Left ventricle myocardium superior (tissue), 1 donor: ENCODE results near the gene LUC7L. TPM values are rescaled to one million over a fixed set of nuclear protein-coding genes. Genes with fewer than 3 reads are reported as not detected.
"Not testable (repeated sequence)": the region's sequence is repeated elsewhere in the genome, so short reads cannot be mapped to it uniquely, and the experiment has no call there.

Source experiments
- ATAC-seq: fragments of 200-7000 bp; cut with Tn5 transposase; one replicate; pipeline ENCODE4 v1.9.1; 2020; ENCODE audit warnings: mild to moderate bottlenecking, moderate library complexity
- DNase-seq: peaks from one replicate; pipeline ENCODE4 v3.0.0-alpha.2; 2020
- intact Hi-C: fragments of 100-400 bp; cut with micrococcal nuclease; formaldehyde crosslinking; loops from one replicate; pipeline ENCODE4 v1.11.0; 2022
- total RNA-seq: library from RNA; stranded (reverse); fragmentation: NEBNext Ultra II Directional; extraction: Animal tissue kit (Norgen Biotek cat#: 25700); gene quantifications from one replicate; pipeline ENCODE4 v1.2.1, GENCODE V29; 2021
- donor health status: DM: no; HTN: yes; CAD: no; lungs with severe emphysema.

LUC7L gene
- total RNA-seq, 1 donor from 2014 or later: 25.4 TPM

DNA sequence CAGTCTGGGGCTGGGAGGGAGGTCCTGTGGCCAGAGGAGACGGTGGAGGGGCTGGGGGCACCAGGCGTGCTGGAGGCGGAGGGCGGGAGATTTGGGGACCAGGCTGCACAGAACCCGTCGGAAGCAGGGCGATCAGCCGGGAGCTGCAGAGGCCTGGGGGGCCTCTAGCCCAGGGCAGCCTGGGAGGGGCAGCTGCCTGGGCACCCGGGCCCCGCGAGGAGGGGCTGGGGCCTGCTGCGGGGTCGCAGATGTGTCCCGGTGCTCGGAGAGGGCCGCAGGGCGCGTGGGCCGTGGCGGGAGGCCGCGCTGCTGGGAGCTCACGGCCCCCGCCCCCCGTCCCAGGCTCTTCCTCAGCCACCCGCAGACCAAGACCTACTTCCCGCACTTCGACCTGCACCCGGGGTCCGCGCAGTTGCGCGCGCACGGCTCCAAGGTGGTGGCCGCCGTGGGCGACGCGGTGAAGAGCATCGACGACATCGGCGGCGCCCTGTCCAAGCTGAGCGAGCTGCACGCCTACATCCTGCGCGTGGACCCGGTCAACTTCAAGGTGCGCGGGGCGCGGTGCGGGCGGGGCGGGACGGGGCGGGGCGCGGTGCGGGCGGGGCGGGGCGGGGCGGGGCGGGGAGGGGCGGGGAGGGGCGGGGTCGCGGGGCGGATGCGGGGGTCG is 75.6 kb downstream of the LUC7L start:
- DNase-seq, intact Hi-C loops: not testable (repeated sequence)
- ATAC-seq: peak; percentile 11

DNA sequence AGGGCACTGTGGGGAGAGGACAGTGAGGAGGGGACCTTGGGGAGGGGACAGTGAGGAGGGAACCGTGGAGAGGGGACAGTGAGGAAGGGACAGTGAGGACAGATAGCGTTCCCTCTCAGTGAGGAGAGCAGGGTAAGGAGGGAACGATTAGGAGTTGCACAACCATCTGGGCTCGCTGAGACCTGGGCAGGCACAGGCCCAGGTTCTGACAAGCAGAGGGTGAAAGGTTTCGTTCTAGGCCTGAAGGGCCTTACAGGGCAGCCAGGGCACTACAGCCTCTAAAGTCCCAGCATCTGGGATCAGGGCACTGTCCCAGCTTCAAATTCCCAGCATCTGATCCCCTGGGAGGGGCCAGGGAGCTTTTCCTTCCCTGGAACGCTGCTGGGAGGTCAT is 76.1 kb downstream of the LUC7L start:
- ATAC-seq: peak; percentile 47
- DNase-seq, intact Hi-C loops: not testable (repeated sequence)

DNA sequence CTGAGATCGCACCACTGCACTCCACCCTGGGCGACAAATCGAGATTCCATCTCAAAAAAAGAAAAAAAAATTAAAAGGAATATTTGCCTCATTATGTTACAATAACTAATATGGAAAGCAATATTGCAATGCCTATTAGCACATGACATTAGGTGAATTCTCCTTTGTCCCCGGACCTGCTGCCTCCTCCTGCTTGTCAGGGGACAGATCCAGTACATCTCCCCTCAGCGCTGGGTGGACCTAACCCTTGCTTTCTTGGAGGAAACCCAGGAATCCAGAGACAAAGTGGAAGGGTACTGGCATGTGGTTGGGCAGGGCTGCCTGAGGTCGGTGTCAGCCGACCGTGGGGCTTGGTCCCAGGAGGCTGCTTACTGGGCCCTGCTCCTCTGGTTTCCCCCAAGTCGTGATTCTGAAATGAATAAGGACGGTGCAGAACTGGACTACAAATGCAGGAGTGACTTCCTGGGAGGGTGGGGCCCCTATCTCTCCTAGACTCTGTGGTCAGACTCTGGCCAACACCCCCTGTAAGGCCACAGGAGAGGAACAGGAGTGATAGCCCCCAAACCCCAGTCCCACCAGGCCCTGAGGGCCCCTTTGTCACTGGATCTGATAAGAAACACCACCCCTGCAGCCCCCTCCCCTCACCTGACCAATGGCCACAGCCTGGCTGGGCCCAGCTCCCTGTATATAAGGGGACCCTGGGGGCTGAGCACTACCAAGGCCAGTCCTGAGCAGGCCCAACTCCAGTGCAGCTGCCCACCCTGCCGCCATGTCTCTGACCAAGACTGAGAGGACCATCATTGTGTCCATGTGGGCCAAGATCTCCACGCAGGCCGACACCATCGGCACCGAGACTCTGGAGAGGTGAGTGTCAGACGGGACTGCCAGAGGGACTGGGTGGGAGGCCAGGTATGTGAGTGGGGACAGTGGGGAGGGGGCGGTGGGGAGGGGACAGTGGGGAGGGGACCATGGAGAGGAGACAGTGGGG is 76.8 kb downstream of the LUC7L start, which contains the start of gene HBZ:
Gene HBZ, plus strand, starts transcription at position 504 of the 988 bp plus-strand sequence. Its CDS starts 266 bp downstream, at position 770.
- DNase-seq: no peak
- no peak for ATAC-seq
- intact Hi-C loops: no loop called here

DNA sequence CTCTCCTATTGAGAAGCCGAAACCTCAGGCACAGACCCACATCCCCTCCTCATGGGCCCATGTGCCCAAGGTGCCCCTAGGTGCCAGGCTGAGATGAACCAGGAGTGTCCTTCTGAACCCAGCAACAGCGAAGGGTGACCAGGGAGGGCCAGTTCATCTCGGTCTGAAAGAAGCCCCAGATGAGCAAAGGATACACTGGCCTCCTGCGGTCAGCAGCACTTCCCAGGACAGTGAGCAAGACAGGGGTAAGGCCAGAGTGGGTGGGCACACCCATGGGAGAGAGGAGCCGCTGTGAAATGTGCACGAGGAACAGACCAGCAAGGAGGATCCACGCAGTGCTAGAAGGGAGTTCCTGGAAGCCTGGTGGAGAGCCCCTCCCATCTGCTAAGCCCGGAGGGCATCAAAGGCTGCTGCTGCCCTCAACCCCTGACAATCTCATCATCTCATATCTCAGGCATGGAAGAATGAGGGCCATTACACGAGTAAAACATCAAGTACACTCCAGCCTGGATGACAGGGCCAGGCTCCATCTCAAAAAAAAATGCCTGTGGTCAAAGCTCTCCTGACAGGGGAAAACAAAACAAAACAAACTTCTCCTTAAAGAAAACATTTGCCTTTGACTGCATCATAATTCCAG is 80.1 kb downstream of the LUC7L start:
- ATAC-seq (no peak), DNase-seq (no peak)
- intact Hi-C loops: no loop called here

DNA sequence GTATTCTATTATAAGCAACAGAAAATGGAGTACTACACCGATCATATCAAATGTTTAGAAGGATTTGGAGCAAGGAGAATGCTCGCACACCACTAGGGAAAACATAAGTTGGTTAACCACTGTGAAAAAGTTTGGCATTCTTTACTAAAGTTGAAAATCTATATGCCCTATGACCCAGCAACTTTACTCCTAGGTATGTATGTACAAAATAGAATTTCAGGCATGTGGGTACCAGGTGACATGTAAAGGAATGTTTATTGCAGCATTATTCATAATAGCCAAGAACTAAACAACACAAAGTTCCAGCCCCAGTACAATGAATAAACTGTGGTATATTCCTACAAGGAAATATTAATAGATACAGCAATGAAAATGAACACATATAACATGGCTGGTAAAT is 82.6 kb downstream of the LUC7L start:
- no peak for ATAC-seq
- intact Hi-C loops: no loop called here

DNA sequence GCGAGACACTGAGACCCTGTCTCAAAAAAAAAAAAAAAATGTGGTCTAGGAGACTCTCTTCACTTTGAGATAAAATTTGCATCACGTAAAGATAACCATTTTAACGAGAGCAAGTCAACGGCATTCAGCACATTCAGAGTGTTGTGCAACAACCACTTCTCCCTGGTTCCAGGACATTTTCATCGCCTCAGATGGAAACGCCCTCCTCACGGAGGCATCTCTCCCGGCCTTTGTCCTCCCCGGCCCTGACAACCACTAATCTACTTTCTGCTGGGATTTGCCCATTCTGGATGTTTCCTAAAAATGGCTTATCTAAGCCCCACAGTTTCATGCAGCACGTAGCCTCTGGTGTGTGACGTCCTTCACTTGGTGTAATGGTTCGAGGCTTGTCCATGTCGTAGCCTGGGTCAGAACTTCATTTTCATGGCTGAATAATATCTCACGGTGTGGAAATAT is 84.4 kb downstream of the LUC7L start:
- no peak for DNase-seq
- intact Hi-C loops: no loop called here

More for the DNA sequence above, 82.6 kb downstream of the LUC7L start:
- no peak for DNase-seq

DNA sequence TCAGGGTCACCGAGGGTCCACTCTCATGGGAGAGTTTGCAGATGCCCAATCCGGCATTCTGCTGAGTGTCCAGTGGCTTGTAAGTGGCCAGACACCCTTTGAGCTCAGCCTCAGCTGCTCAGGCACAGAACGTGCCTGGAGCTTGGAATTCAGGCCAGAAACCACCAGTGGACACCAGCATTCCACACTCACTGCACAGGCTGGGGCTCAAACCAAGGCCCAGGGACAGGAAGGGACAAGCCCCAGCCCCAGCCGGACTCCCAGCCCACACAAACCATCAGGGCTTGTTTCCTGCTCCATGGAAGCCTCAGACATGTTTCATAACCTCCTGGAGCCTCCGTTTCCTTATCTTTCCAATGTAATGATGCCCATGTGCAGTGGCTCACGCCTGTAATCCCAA is 85.8 kb downstream of the LUC7L start:
- no peak for ATAC-seq
- intact Hi-C loops: no loop called here
- DNase-seq: no peak

More for the DNA sequence above, 84.4 kb downstream of the LUC7L start:
- no peak for ATAC-seq

DNA sequence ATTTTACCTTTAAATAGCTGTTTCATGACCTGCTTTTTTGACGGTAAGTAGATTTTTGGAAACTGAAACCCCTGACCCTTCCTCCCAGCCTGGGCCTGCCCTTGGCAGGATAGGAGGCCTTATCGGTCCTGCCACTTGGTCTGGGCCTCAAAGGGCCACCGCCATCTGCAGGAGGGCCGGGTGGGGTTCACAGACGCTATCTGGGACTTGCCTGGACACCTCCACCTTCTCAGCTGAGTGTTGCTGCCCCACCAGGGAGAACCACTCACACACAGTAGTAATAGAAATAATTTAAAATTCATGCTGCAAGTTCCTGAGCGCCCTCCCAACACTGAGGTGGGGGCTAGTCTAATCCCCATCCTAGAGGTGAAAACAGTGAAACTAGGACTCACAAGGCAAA is 86.2 kb downstream of the LUC7L start:
- DNase-seq (no peak), ATAC-seq (no peak)
- intact Hi-C loops: no loop called here

DNA sequence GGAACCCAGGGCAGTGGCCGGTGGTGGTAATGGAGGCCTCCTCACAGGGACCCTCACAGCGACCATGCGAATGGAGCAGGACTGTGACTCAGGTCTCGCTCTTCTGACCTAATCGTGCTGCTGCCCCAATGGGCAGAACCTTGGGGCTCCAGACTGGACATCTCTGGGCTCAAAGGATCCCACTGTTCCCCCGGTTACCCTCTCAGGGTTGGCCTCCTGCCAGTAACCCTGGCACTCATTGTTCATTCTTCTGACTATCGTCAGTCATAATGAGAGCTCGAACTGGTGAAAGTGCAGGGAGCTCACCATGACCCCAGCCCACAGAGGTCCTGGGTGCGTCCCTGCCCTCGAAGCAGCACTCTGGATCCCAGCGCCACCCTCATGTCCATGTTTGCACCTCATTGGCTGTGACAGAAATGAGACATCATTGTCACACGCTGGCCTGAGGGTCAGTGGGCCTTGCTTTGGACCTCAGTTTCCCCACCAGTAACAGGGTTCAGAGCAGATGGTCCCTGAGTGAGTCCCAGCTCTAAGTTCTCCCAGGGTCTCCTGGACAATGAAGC is 86.8 kb downstream of the LUC7L start:
- ATAC-seq (no peak), DNase-seq (no peak)
- intact Hi-C loops: no loop called here

DNA sequence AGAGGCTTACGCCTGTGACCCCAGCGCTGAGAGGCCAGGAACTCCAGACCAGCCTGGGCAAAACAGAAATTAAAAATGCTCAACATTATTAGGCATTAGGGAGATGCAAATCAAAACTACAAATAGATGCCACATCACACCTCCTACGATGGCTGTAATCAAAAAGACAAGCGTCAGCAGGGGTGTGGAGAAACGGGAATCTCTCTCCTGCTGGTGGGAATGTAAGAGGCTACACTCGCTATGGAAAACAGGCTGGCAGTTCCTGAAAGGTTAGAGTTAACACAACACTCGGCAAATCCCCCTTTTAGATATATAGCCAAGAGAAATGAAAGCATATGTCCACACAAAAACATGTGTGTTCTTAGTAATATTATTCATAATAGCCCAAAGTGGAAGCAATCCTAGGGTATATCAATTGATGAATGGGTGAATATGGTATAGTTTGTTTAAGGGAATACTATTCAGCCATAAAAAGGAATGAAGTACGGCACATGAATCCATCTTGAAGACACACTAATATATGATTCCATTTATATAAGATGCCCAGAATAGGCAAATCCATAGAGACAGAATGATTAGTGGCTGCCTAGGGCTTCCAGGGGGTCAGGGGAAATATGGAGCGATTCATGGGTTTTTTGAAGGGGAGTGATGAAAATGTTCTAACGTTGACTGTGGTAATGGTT is 88.9 kb downstream of the LUC7L start:
- intact Hi-C loops: no loop called here
- ATAC-seq (no peak), DNase-seq (no peak)

Other genes with a start within 250 kb of the LUC7L start
- gene POLR3K, start 175.8 kb downstream of the LUC7L start, total RNA-seq: 12.9 TPM
- 72.8 TPM for gene SNRNP25, start 175.6 kb downstream of the LUC7L start, total RNA-seq
- 20.0 TPM for gene RHBDF1, start 156.8 kb downstream of the LUC7L start, total RNA-seq
- gene MPG, start 151.2 kb downstream of the LUC7L start, total RNA-seq: 31.2 TPM
- 21.7 TPM for gene NPRL3, start 90.8 kb downstream of the LUC7L start, total RNA-seq
- gene HBZ, start 76.8 kb downstream of the LUC7L start, total RNA-seq: not detected
- not detected for gene HBM, start 63.5 kb downstream of the LUC7L start, total RNA-seq
- 37.2 TPM for gene HBA2, start 56.6 kb downstream of the LUC7L start, total RNA-seq
- 48.9 TPM for gene HBA1, start 52.8 kb downstream of the LUC7L start, total RNA-seq
- gene HBQ1, start 49.0 kb downstream of the LUC7L start, total RNA-seq: not detected
- gene FAM234A, start 5.4 kb upstream of the LUC7L start, total RNA-seq: 143 TPM
- gene RGS11, start 46.5 kb upstream of the LUC7L start, total RNA-seq: 14.8 TPM
- gene ARHGDIG, start 51.1 kb upstream of the LUC7L start, total RNA-seq: 14.9 TPM
- 2.6 TPM for gene PDIA2, start 53.7 kb upstream of the LUC7L start, total RNA-seq
- gene AXIN1, start 123.3 kb upstream of the LUC7L start, total RNA-seq: 14.4 TPM
- gene MRPL28, start 141.1 kb upstream of the LUC7L start, total RNA-seq: 77.2 TPM
- 34.2 TPM for gene PGAP6, start 152.5 kb upstream of the LUC7L start, total RNA-seq
- gene NME4, start 167.8 kb upstream of the LUC7L start, total RNA-seq: 89.2 TPM
- gene DECR2, start 172.4 kb upstream of the LUC7L start, total RNA-seq: 9.8 TPM
- 28.3 TPM for gene RAB11FIP3, start 196.2 kb upstream of the LUC7L start, total RNA-seq